EL (cell line): ENCODE data around the gene LYG2.
"Not testable (repeated sequence)": the region's sequence is repeated elsewhere in the genome, so short reads cannot be mapped to it uniquely, and the experiment has no call there.

Source experiments
- DNase-seq: peaks from one replicate; pipeline ENCODE4 v3.0.0-alpha.2; 2016

Gene LYG2

GRCh38 chr2:99255491-99256318, at the start of gene LYG2:
LYG2 (minus strand) TSS chr2:99255666; CDS start chr2:99254260, 1,406 bp downstream.
- DNase-seq, result no peak

GRCh38 chr2:99301097-99301496, 45.6 kb upstream of the LYG2 start, which contains the start of gene LYG1:
LYG1 (minus strand) TSS chr2:99301197; CDS start chr2:99295670, 5,527 bp downstream.
- DNase-seq, result not testable (repeated sequence)

- DNase-seq, result no peak
These were observed 44.1 kb upstream of the LYG2 start for GRCh38 chr2:99299580-99299979.

- DNase-seq, result no peak
These were observed 42.5 kb upstream of the LYG2 start for GRCh38 chr2:99297994-99298393.

GRCh38 chr2:99285526-99285925, 30.1 kb upstream of the LYG2 start:
- DNase-seq, result no peak

- no peak for DNase-seq
These were observed 24.7 kb upstream of the LYG2 start for GRCh38 chr2:99279969-99280695.

GRCh38 chr2:99278793-99279291, 23.4 kb upstream of the LYG2 start:
- peak; percentile 87 for DNase-seq

- DNase-seq, result not testable (repeated sequence)
These were observed 22.8 kb upstream of the LYG2 start for GRCh38 chr2:99278195-99278765.

GRCh38 chr2:99275882-99276281, 20.4 kb upstream of the LYG2 start:
- DNase-seq, result no peak

GRCh38 chr2:99261242-99261641, 5.8 kb upstream of the LYG2 start:
- no peak for DNase-seq

- no peak for DNase-seq
These were observed 4.7 kb upstream of the LYG2 start for GRCh38 chr2:99260184-99260583.

- no peak for DNase-seq
These were observed 4.0 kb upstream of the LYG2 start for GRCh38 chr2:99259465-99259864.

- DNase-seq, result no peak
These were observed 1.2 kb upstream of the LYG2 start for GRCh38 chr2:99256677-99257076.

- no peak for DNase-seq
These were observed 5.5 kb downstream of the LYG2 start for GRCh38 chr2:99249951-99250350.

GRCh38 chr2:99242151-99242550, 13.3 kb downstream of the LYG2 start:
- DNase-seq, result no peak

GRCh38 chr2:99240431-99240830, 15.0 kb downstream of the LYG2 start:
- DNase-seq, result no peak

- DNase-seq, result no peak
These were observed 16.9 kb downstream of the LYG2 start for GRCh38 chr2:99238599-99238998.

GRCh38 chr2:99233177-99233576, 22.3 kb downstream of the LYG2 start:
- not testable (repeated sequence) for DNase-seq

- no peak for DNase-seq
These were observed 37.5 kb downstream of the LYG2 start for GRCh38 chr2:99217929-99218501.

- DNase-seq, result no peak
These were observed 39.4 kb downstream of the LYG2 start for GRCh38 chr2:99216096-99216495.

GRCh38 chr2:99205491-99205890, 50.0 kb downstream of the LYG2 start:
- no peak for DNase-seq

- no peak for DNase-seq
These were observed 53.3 kb downstream of the LYG2 start for GRCh38 chr2:99201959-99202678.
